Smooth muscle cell (in vitro differentiated cells): ENCODE measurements around the gene GRHL3. TPM values are rescaled to one million over a fixed set of nuclear protein-coding genes. Genes with fewer than 3 reads are reported as not detected.

ENCODE experiments used
- DNase-seq: peaks from one replicate; lab custom pipeline; 2025; ENCODE audit not compliant: unreplicated experiment; lab: John Stamatoyannopoulos, UW
- H2AFZ ChIP-seq: fragments of 200-600 bp; sonication (generic); 2 replicates; pipeline ENCODE4 v1.6.0; 2016; ENCODE audit warnings: antibody characterized with exemption, low read depth, mild to moderate bottlenecking
- H3F3A ChIP-seq: fragments of 200-600 bp; sonication (generic); 2 replicates; pipeline ENCODE4 v1.6.0; 2017; ENCODE audit warnings: antibody characterized with exemption, low read depth
- H3K27ac ChIP-seq: fragments of 200-600 bp; sonication (generic); 2 replicates; pipeline ENCODE4 v1.5.1; 2016; ENCODE audit warnings: low read depth, mild to moderate bottlenecking
- H3K27me3 ChIP-seq: fragments of 200-600 bp; sonication (generic); 2 replicates; pipeline ENCODE4 v1.6.1; 2016; ENCODE audit warnings: low read depth, mild to moderate bottlenecking
- H3K36me3 ChIP-seq: fragments of 200-600 bp; sonication (generic); 2 replicates; pipeline ENCODE4 v1.5.1; 2016; ENCODE audit warnings: low read depth
- H3K4me1 ChIP-seq: fragments of 200-600 bp; sonication (generic); 2 replicates; pipeline ENCODE4 v1.5.1; 2016; ENCODE audit warnings: low read depth
- H3K4me2 ChIP-seq: fragments of 200-600 bp; sonication (generic); 2 replicates; pipeline ENCODE4 v1.6.0; 2016; ENCODE audit warnings: mild to moderate bottlenecking
- H3K4me3 ChIP-seq: fragments of 200-600 bp; sonication (generic); 2 replicates; pipeline ENCODE4 v1.5.1; 2016; ENCODE audit warnings: mild to moderate bottlenecking
- H3K79me2 ChIP-seq: fragments of 200-600 bp; sonication (generic); 2 replicates; pipeline ENCODE4 v1.6.0; 2016; ENCODE audit warnings: low read depth, mild to moderate bottlenecking
- H3K9ac ChIP-seq: fragments of 200-600 bp; sonication (generic); 2 replicates; pipeline ENCODE4 v1.6.0; 2016; ENCODE audit warnings: low read depth
- H3K9me3 ChIP-seq: fragments of 200-600 bp; sonication (generic); replicated peaks from 2 replicates; pipeline ENCODE4 v1.5.1; 2016; ENCODE audit warnings: low read depth
- H4K20me1 ChIP-seq: fragments of 200-600 bp; sonication (generic); 2 replicates; pipeline ENCODE4 v1.6.0; 2016; ENCODE audit warnings: low read depth
- WGBS: methylation state at CpG from one replicate; pipeline ENCODE4 v1.1.7; 2016; ENCODE audit warnings: low lambda C conversion rate; 5-methylcytosine and 5-hydroxymethylcytosine counted together
- polyA plus RNA-seq: library from polyadenylated mRNA; unstranded; fragments of >200 nt; fragmentation: Nextera tagmentation; extraction: Ambion mirVana; gene quantifications from 2 replicates; pipeline ENCODE4 v1.2.1, GENCODE V29; 2016
- total RNA-seq: library from RNA; depleted of rRNA; stranded (reverse); fragments of >200 nt; gene quantifications from 2 replicates; pipeline ENCODE4 v1.2.3, GENCODE V29; 2014
- TF ChIP-seq, protein P1 (sequence below): fragments of 200-600 bp; sonication (generic); IDR thresholded peaks from 2 replicates; pipeline ENCODE4 v1.5.1; 2017; ENCODE audit warnings: borderline replicate concordance, mild to moderate bottlenecking, antibody characterized with exemption; ENCODE audit not compliant: insufficient read depth, poor library complexity, severe bottlenecking

Gene GRHL3
- total and polyA plus RNA-seq, 2 experiments from 2014 or later, result 0.87 to 10.5 TPM

- TF ChIP-seq, protein P1, sequence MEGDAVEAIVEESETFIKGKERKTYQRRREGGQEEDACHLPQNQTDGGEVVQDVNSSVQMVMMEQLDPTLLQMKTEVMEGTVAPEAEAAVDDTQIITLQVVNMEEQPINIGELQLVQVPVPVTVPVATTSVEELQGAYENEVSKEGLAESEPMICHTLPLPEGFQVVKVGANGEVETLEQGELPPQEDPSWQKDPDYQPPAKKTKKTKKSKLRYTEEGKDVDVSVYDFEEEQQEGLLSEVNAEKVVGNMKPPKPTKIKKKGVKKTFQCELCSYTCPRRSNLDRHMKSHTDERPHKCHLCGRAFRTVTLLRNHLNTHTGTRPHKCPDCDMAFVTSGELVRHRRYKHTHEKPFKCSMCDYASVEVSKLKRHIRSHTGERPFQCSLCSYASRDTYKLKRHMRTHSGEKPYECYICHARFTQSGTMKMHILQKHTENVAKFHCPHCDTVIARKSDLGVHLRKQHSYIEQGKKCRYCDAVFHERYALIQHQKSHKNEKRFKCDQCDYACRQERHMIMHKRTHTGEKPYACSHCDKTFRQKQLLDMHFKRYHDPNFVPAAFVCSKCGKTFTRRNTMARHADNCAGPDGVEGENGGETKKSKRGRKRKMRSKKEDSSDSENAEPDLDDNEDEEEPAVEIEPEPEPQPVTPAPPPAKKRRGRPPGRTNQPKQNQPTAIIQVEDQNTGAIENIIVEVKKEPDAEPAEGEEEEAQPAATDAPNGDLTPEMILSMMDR, result no peak
- Histone ChIP-seq H3K36me3 (no peaks in the 10 kb centered on the region), H3K9ac (no peak overlapping the region), H4K20me1 (no peaks in the 10 kb centered on the region), H3K27ac (no peak overlapping the region), H3K4me2 (no peak overlapping the region), H3K79me2 (no peaks in the 10 kb centered on the region), H3K4me1 (peaks cover 9% of the 10 kb centered on the region), H3K9me3 (no peaks in the 10 kb centered on the region), H3K27me3 (no peaks in the 10 kb centered on the region), H3K4me3 (no peak overlapping the region), H3F3A (peaks cover 3% of the 10 kb centered on the region), H2AFZ (no peak overlapping the region)
- no peak for DNase-seq
- 91% methylated on average over 8 of the region's 8 CpGs for WGBS
These were observed 28.1 kb upstream of the GRHL3 start for GRCh38 chr1:24290933-24291487.

DNA sequence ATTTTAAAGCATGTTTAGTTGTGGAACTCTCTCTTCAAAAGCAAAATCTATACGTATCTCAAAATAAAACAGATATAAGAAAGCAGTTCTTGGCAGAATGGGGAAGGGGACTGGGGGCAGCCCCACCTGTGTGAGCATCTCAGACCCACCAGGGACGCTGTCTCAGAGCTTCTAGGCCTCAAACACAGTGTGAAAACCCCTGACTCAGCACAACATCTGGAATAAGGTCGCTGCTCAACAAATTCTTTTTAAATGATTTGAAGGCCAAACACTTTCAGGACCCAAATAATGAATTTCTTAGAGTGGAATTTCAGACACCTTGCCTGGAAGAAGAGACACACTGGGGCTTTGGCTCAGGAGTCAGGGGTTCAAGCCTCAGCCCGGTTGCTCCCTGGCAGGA is 27.1 kb upstream of the GRHL3 start:
- Histone ChIP-seq H3K9me3 (no peaks in the 10 kb centered on the region), H3K9ac (no peak overlapping the region), H3K4me3 (no peak overlapping the region), H2AFZ (no peak overlapping the region), H3K36me3 (no peaks in the 10 kb centered on the region), H3K4me1 (peaks cover 6% of the 10 kb centered on the region), H3K27ac (no peak overlapping the region), H3K4me2 (no peak overlapping the region), H3F3A (peaks cover 3% of the 10 kb centered on the region), H3K27me3 (no peaks in the 10 kb centered on the region), H3K79me2 (no peaks in the 10 kb centered on the region), H4K20me1 (no peaks in the 10 kb centered on the region)
- WGBS, result 85% methylated on average over 4 of the region's 4 CpGs
- DNase-seq, result no peak
- TF ChIP-seq, protein P1, result no peak

DNA sequence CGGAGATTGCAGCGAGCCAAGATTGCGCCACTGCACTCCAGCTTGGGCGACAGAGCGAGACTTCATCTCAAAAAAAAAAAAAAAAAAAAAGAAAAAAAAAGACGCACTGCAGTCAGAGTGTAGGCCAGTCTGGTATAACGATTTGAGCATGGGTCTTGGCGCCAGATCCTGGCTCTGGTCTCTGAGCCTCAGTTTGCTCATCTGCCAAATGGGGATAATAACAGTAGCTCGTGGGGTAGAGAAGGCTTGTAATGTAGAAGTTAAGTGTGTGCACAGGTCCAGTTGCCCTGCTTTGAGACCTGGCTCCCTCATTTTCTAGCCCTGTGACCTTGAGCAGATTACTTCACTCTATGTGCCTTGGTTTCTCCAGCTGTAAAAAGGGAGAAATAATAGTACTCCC is 26.3 kb upstream of the GRHL3 start:
- Histone ChIP-seq H4K20me1 (no peaks in the 10 kb centered on the region), H3K27me3 (no peaks in the 10 kb centered on the region), H3K9ac (no peak overlapping the region), H3K4me1 (peaks cover 6% of the 10 kb centered on the region), H3K27ac (no peak overlapping the region), H3K79me2 (no peaks in the 10 kb centered on the region), H3K4me2 (no peak overlapping the region), H3K4me3 (no peak overlapping the region), H3K36me3 (no peaks in the 10 kb centered on the region), H3F3A (peaks cover 3% of the 10 kb centered on the region), H2AFZ (no peak overlapping the region), H3K9me3 (no peaks in the 10 kb centered on the region)
- 93% methylated on average over 9 of the region's 9 CpGs for WGBS
- no peak for DNase-seq
- TF ChIP-seq, protein P1, result no peak
